Parathyroid adenoma (tissue), 2 donors: ENCODE data around the gene TMEM62.

Source experiments
- H2AFZ ChIP-seq: fragments of 300-600 bp; sonication (generic); one replicate; pipeline ENCODE4 v1.7.0; 2017; ENCODE audit warnings: antibody characterized with exemption, mild to moderate bottlenecking
- H3K27ac ChIP-seq: fragments of 300-600 bp; sonication (generic); one replicate; pipeline ENCODE4 v1.7.0; 2017
- H3K27me3 ChIP-seq: fragments of 300-600 bp; sonication (generic); one replicate; pipeline ENCODE4 v1.7.0; 2017; ENCODE audit warnings: low read length; ENCODE audit not compliant: control insufficient read depth, insufficient read depth
- H3K36me3 ChIP-seq: fragments of 300-600 bp; sonication (generic); one replicate; pipeline ENCODE4 v1.7.0; 2017; ENCODE audit warnings: low read length; ENCODE audit not compliant: control insufficient read depth, insufficient read depth
- H3K4me1 ChIP-seq: fragments of 300-600 bp; sonication (generic); one replicate; pipeline ENCODE4 v1.7.0; 2017; ENCODE audit warnings: control low read depth
- H3K4me2 ChIP-seq: fragments of 300-600 bp; sonication (generic); one replicate; pipeline ENCODE4 v1.7.0; 2017; ENCODE audit warnings: low read length
- H3K4me3 ChIP-seq: fragments of 300-600 bp; sonication (generic); one replicate; pipeline ENCODE4 v1.7.0; 2017; ENCODE audit warnings: low read depth, low read length
- H3K79me2 ChIP-seq: fragments of 300-600 bp; sonication (generic); one replicate; pipeline ENCODE4 v1.7.0; 2017; ENCODE audit warnings: control low read depth
- H3K9ac ChIP-seq: fragments of 300-600 bp; sonication (generic); one replicate; pipeline ENCODE4 v1.7.0; 2017; ENCODE audit warnings: mild to moderate bottlenecking
- H3K9me3 ChIP-seq: fragments of 300-600 bp; sonication (generic); one replicate; pipeline ENCODE4 v1.7.0; 2017; ENCODE audit warnings: low read length; ENCODE audit not compliant: control insufficient read depth
- CTCF ChIP-seq: fragments of 300-600 bp; sonication (generic); IDR thresholded peaks from one replicate; pipeline ENCODE4 v1.7.0; 2017; ENCODE audit warnings: antibody characterized with exemption, mild to moderate bottlenecking
- donor health status: primary hyperparathyroidism.

TMEM62 gene

GRCh38 chr15:43226436-43227305 is 93.3 kb downstream of the TMEM62 start:
- Histone ChIP-seq H3K36me3 (no peaks in the 10 kb centered on the region), H3K79me2 (no peaks in the 10 kb centered on the region), H3K9ac (no peak overlapping the region), H2AFZ (no peak overlapping the region), H3K27me3 (no peaks in the 10 kb centered on the region), H3K4me2 (no peak overlapping the region), H3K27ac (no peak overlapping the region), H3K4me1 (no peaks in the 10 kb centered on the region), H3K4me3 (no peak overlapping the region), H3K9me3 (no peaks in the 10 kb centered on the region)
- no peak for TF ChIP-seq CTCF

GRCh38 chr15:43229977-43230376 is 96.6 kb downstream of the TMEM62 start:
- no peaks in the 10 kb centered on the region for H3K4me1 ChIP-seq
- no peak overlapping the region for H2AFZ ChIP-seq
- no peaks in the 10 kb centered on the region for H3K79me2 ChIP-seq
- H3K4me3 ChIP-seq: no peak overlapping the region
- H3K27ac ChIP-seq: no peak overlapping the region
- H3K9me3 ChIP-seq: no peaks in the 10 kb centered on the region
- no peaks in the 10 kb centered on the region for H3K27me3 ChIP-seq
- no peak for TF ChIP-seq CTCF
- no peaks in the 10 kb centered on the region for H3K36me3 ChIP-seq
- H3K4me2 ChIP-seq: no peak overlapping the region
- H3K9ac ChIP-seq: no peak overlapping the region

- Histone ChIP-seq H3K4me2 (no peak overlapping the region), H3K79me2 (no peaks in the 10 kb centered on the region), H3K4me1 (no peaks in the 10 kb centered on the region), H3K4me3 (no peak overlapping the region), H3K36me3 (no peaks in the 10 kb centered on the region), H3K9ac (no peak overlapping the region), H3K9me3 (no peaks in the 10 kb centered on the region), H3K27me3 (no peaks in the 10 kb centered on the region), H2AFZ (no peak overlapping the region), H3K27ac (no peak overlapping the region)
- TF ChIP-seq CTCF: no peak
Measured at GRCh38 chr15:43230640-43231115, 97.3 kb downstream of the TMEM62 start.

GRCh38 chr15:43232289-43232874 is 99.0 kb downstream of the TMEM62 start:
- Histone ChIP-seq H3K27me3 (no peaks in the 10 kb centered on the region), H3K36me3 (no peaks in the 10 kb centered on the region), H2AFZ (no peak overlapping the region), H3K27ac (no peak overlapping the region), H3K4me1 (no peaks in the 10 kb centered on the region), H3K4me3 (no peak overlapping the region), H3K9me3 (no peaks in the 10 kb centered on the region), H3K4me2 (no peak overlapping the region), H3K79me2 (no peaks in the 10 kb centered on the region), H3K9ac (no peak overlapping the region)
- no peak for TF ChIP-seq CTCF
